NCI-H2029 (cell line): ENCODE measurements around the gene CBLN4.

Experiments used
- DNase-seq: peaks from one replicate; lab custom pipeline; 2025; lab: John Stamatoyannopoulos, UW

Gene CBLN4

GRCh38 chr20:56005389-56005715 lies at the start of gene CBLN4:
TSS of gene CBLN4 (minus strand) at chr20:56005519. CDS start at chr20:56004171, 1,348 bp downstream.
- DNase-seq: no peak

GRCh38 chr20:56043227-56043626 lies 37.9 kb upstream of the CBLN4 start:
- DNase-seq: no peak

GRCh38 chr20:56032251-56032650 lies 26.9 kb upstream of the CBLN4 start:
- no peak for DNase-seq

- DNase-seq: no peak
These were observed 13.4 kb upstream of the CBLN4 start for GRCh38 chr20:56018716-56019115.

- no peak for DNase-seq
These were observed 12.9 kb upstream of the CBLN4 start for GRCh38 chr20:56018194-56018593.

- DNase-seq: no peak
These were observed 12.2 kb upstream of the CBLN4 start for GRCh38 chr20:56017560-56017959.

- DNase-seq: no peak
These were observed 9.7 kb upstream of the CBLN4 start for GRCh38 chr20:56014998-56015397.

- no peak for DNase-seq
These were observed 8.8 kb upstream of the CBLN4 start for GRCh38 chr20:56014151-56014550.

- no peak for DNase-seq
These were observed 519 bp downstream of the CBLN4 start for GRCh38 chr20:56004611-56005388.

GRCh38 chr20:56004007-56004406 lies 1.3 kb downstream of the CBLN4 start:
- no peak for DNase-seq

- no peak for DNase-seq
These were observed 2.2 kb downstream of the CBLN4 start for GRCh38 chr20:56002908-56003800.

- no peak for DNase-seq
These were observed 3.4 kb downstream of the CBLN4 start for GRCh38 chr20:56001890-56002289.

- DNase-seq: no peak
These were observed 4.1 kb downstream of the CBLN4 start for GRCh38 chr20:56001106-56001785.

GRCh38 chr20:55978550-55978949 lies 26.8 kb downstream of the CBLN4 start:
- no peak for DNase-seq

GRCh38 chr20:55977690-55978459 lies 27.4 kb downstream of the CBLN4 start:
- DNase-seq: no peak

- DNase-seq: no peak
These were observed 30.7 kb downstream of the CBLN4 start for GRCh38 chr20:55974491-55975202.

- no peak for DNase-seq
These were observed 40.5 kb downstream of the CBLN4 start for GRCh38 chr20:55964790-55965189.

- DNase-seq: no peak
These were observed 43.7 kb downstream of the CBLN4 start for GRCh38 chr20:55961376-55962330.

- no peak for DNase-seq
These were observed 52.1 kb downstream of the CBLN4 start for GRCh38 chr20:55953201-55953600.

GRCh38 chr20:55947701-55948100 lies 57.6 kb downstream of the CBLN4 start:
- no peak for DNase-seq
